Large intestine (tissue), 12 donors: Measurements from ENCODE around the gene ALG10B. TPM values are rescaled to one million over a fixed set of nuclear protein-coding genes. Genes with fewer than 3 reads are reported as not detected.
A peak's percentile ranks its signal among the peaks of the same experiment; 100 is the strongest.
"Not testable (repeated sequence)": the region's sequence is repeated elsewhere in the genome, so short reads cannot be mapped to it uniquely, and the experiment has no call there.

ENCODE experiments used
- DNase-seq, 2 donors: peaks; one replicate each; pipeline versions ENCODE4 v3.0.0 to v3.0.0-alpha.2; 2013
- H3K27ac ChIP-seq: one replicate; pipeline ENCODE4 v1.5.1; 2013; ENCODE audit warnings: low read length
- H3K27me3 ChIP-seq: 2 replicates; pipeline ENCODE4 v1.6.1; 2013; ENCODE audit warnings: low read length; ENCODE audit not compliant: control insufficient read depth, insufficient read depth
- H3K36me3 ChIP-seq: 2 replicates; pipeline ENCODE4 v1.6.1; 2013; ENCODE audit warnings: low read length; ENCODE audit not compliant: control insufficient read depth, insufficient read depth
- H3K4me1 ChIP-seq: one replicate; pipeline ENCODE4 v1.6.1; 2013; ENCODE audit warnings: low read length; ENCODE audit not compliant: control insufficient read depth, insufficient read depth
- H3K4me3 ChIP-seq: one replicate; pipeline ENCODE4 v1.5.1; 2013; ENCODE audit warnings: low read length
- H3K9me3 ChIP-seq: one replicate; pipeline ENCODE4 v1.6.1; 2013; ENCODE audit warnings: mild to moderate bottlenecking, low read depth, low read length, moderate library complexity; ENCODE audit not compliant: control insufficient read depth
- WGBS: methylation state at CpG from one replicate; pipeline ENCODE4 v1.1.5; 2013; ENCODE audit warnings: low lambda C conversion rate; ENCODE audit not compliant: insufficient coverage; 5-methylcytosine and 5-hydroxymethylcytosine counted together
- long read RNA-seq, 11 donors: transcript quantifications; one replicate each; lab custom pipeline, GENCODE V29; 2026
- polyA plus RNA-seq: library from polyadenylated mRNA; unstranded; fragments of 120-200 nt; gene quantifications from one replicate; pipeline ENCODE4 v1.2.1, GENCODE V29; 2013

ALG10B gene
- 7.4 TPM for polyA plus RNA-seq
- long read RNA-seq, donor 1, partial matches to known transcripts, result 0 of 1 reads
- long read RNA-seq, donor 1, other reads (novel, unspliced or antisense), result 0 of 1 reads
- long read RNA-seq, donor 2, full-length matches to known transcripts, result 2 of 2 reads
- long read RNA-seq, donor 2, partial matches to known transcripts, result 0 of 2 reads
- long read RNA-seq, donor 2, other reads (novel, unspliced or antisense), result 0 of 2 reads
- long read RNA-seq, donor 3, result 0 reads
- long read RNA-seq, donor 4, partial matches to known transcripts, result 0 of 1 reads
- long read RNA-seq, donor 4, other reads (novel, unspliced or antisense), result 0 of 1 reads
- long read RNA-seq, donor 5, full-length matches to known transcripts, result 1 of 1 reads
- long read RNA-seq, donor 5, partial matches to known transcripts, result 0 of 1 reads
- long read RNA-seq, donor 5, other reads (novel, unspliced or antisense), result 0 of 1 reads
- long read RNA-seq, donor 6, result 0 reads
- long read RNA-seq, donor 7, full-length matches to known transcripts, result 2 of 2 reads
- long read RNA-seq, donor 7, partial matches to known transcripts, result 0 of 2 reads
- long read RNA-seq, donor 7, other reads (novel, unspliced or antisense), result 0 of 2 reads
- long read RNA-seq, donor 8, partial matches to known transcripts, result 5 of 6 reads
- long read RNA-seq, donor 8, other reads (novel, unspliced or antisense), result 0 of 6 reads
- long read RNA-seq, donor 9, result 0 reads
- long read RNA-seq, donor 10, full-length matches to known transcripts, result 1 of 1 reads
- long read RNA-seq, donor 10, partial matches to known transcripts, result 0 of 1 reads
- long read RNA-seq, donor 10, other reads (novel, unspliced or antisense), result 0 of 1 reads
- long read RNA-seq, donor 11, full-length matches to known transcripts, result 1 of 1 reads
- long read RNA-seq, donor 11, partial matches to known transcripts, result 0 of 1 reads
- long read RNA-seq, donor 11, other reads (novel, unspliced or antisense), result 0 of 1 reads

- peak within 1 kb of the TSS; percentile 84 for H3K27ac ChIP-seq
- WGBS, result 0% methylated on average over 5 of the region's 42 CpGs
- no peaks in the 10 kb centered on the region for H3K9me3 ChIP-seq
- DNase-seq, result peak; percentile 95
- peak within 1 kb of the TSS; percentile 74 for H3K4me3 ChIP-seq
- no peaks in the 10 kb centered on the region for H3K4me1 ChIP-seq
- no peaks in the 10 kb centered on the region for H3K27me3 ChIP-seq
- H3K36me3 ChIP-seq, result no peaks in the 10 kb centered on the region
These were observed at the start of gene ALG10B for GRCh38 chr12:38316391-38317129. Gene ALG10B (plus strand): TSS chr12:38316774. CDS start chr12:38316894, 120 bp downstream.

- Histone ChIP-seq H3K4me1 (no peaks in the 10 kb centered on the region), H3K4me3 (no peak overlapping the region), H3K27me3 (no peaks in the 10 kb centered on the region), H3K36me3 (no peaks in the 10 kb centered on the region), H3K27ac (no peak overlapping the region), H3K9me3 (no peaks in the 10 kb centered on the region)
- no peak for DNase-seq
These were observed 48.0 kb upstream of the ALG10B start for GRCh38 chr12:38268612-38269011.

- Histone ChIP-seq H3K4me3 (no peak overlapping the region), H3K36me3 (no peaks in the 10 kb centered on the region), H3K27ac (no peak overlapping the region), H3K4me1 (no peaks in the 10 kb centered on the region), H3K27me3 (no peaks in the 10 kb centered on the region), H3K9me3 (no peaks in the 10 kb centered on the region)
- DNase-seq, result no peak
- no CpG with 5 or more reads among the region's 1 CpG for WGBS
These were observed 46.7 kb upstream of the ALG10B start for GRCh38 chr12:38269897-38270296.

- no peak overlapping the region for H3K27ac ChIP-seq
- H3K4me3 ChIP-seq, result no peak overlapping the region
- no CpG with 5 or more reads among the region's 2 CpGs for WGBS
These were observed 36.8 kb upstream of the ALG10B start for GRCh38 chr12:38279756-38280155.

GRCh38 chr12:38282886-38283285 lies 33.7 kb upstream of the ALG10B start:
- no peaks in the 10 kb centered on the region for H3K4me1 ChIP-seq
- H3K4me3 ChIP-seq, result no peak overlapping the region
- no peak for DNase-seq
- no peaks in the 10 kb centered on the region for H3K36me3 ChIP-seq
- no peaks in the 10 kb centered on the region for H3K27me3 ChIP-seq
- H3K9me3 ChIP-seq, result peaks cover 5% of the 10 kb centered on the region
- no peak overlapping the region for H3K27ac ChIP-seq

More at GRCh38 chr12:38279756-38280155, 36.8 kb upstream of the ALG10B start:
- no peaks in the 10 kb centered on the region for H3K36me3 ChIP-seq
- no peak for DNase-seq
- no peaks in the 10 kb centered on the region for H3K4me1 ChIP-seq
- no peaks in the 10 kb centered on the region for H3K27me3 ChIP-seq
- H3K9me3 ChIP-seq, result peaks cover 5% of the 10 kb centered on the region

GRCh38 chr12:38289396-38289795 lies 27.2 kb upstream of the ALG10B start:
- Histone ChIP-seq H3K27me3 (no peaks in the 10 kb centered on the region), H3K9me3 (peaks cover 1% of the 10 kb centered on the region), H3K27ac (no peak overlapping the region), H3K4me3 (no peak overlapping the region), H3K4me1 (no peaks in the 10 kb centered on the region), H3K36me3 (no peaks in the 10 kb centered on the region)
- WGBS, result 86% methylated on average over 1 of the region's 2 CpGs
- no peak for DNase-seq

GRCh38 chr12:38291160-38291559 lies 25.4 kb upstream of the ALG10B start:
- DNase-seq, result no peak
- Histone ChIP-seq H3K27ac (no peak overlapping the region), H3K36me3 (no peaks in the 10 kb centered on the region), H3K4me3 (no peak overlapping the region), H3K9me3 (no peaks in the 10 kb centered on the region), H3K4me1 (no peaks in the 10 kb centered on the region), H3K27me3 (no peaks in the 10 kb centered on the region)
- WGBS, result no CpG with 5 or more reads among the region's 4 CpGs

- H3K4me3 ChIP-seq, H3K4me1 ChIP-seq, H3K36me3 ChIP-seq, DNase-seq, H3K27ac ChIP-seq, H3K27me3 ChIP-seq, H3K9me3 ChIP-seq: not testable (repeated sequence)
- no CpG with 5 or more reads among the region's 1 CpG for WGBS
These were observed 13.6 kb upstream of the ALG10B start for GRCh38 chr12:38302972-38303371.

GRCh38 chr12:38321966-38322365 lies 5.4 kb downstream of the ALG10B start:
- DNase-seq, result not testable (repeated sequence)
- 100% methylated on average over 2 of the region's 2 CpGs for WGBS

GRCh38 chr12:38324912-38325311 lies 8.3 kb downstream of the ALG10B start:
- H3K36me3 ChIP-seq, result no peaks in the 10 kb centered on the region
- no peaks in the 10 kb centered on the region for H3K4me1 ChIP-seq
- no peak overlapping the region for H3K4me3 ChIP-seq
- H3K9me3 ChIP-seq, result no peaks in the 10 kb centered on the region
- H3K27ac ChIP-seq, result no peak overlapping the region
- H3K27me3 ChIP-seq, result no peaks in the 10 kb centered on the region
- WGBS, result 66% methylated on average over 2 of the region's 2 CpGs
- no peak for DNase-seq

More at GRCh38 chr12:38321966-38322365, 5.4 kb downstream of the ALG10B start:
- H3K4me1 ChIP-seq, H3K27ac ChIP-seq, H3K9me3 ChIP-seq, H3K27me3 ChIP-seq, H3K36me3 ChIP-seq, H3K4me3 ChIP-seq: not testable (repeated sequence)
